GM18873 (cell line): ENCODE data around the gene JDP2.
"Not testable (repeated sequence)": the region's sequence is repeated elsewhere in the genome, so short reads cannot be mapped to it uniquely, and the experiment has no call there.

ENCODE experiments used
- ATAC-seq: cut with Tn5 transposase; IDR thresholded peaks from one replicate; pipeline ENCODE4 v1.9.1; 2021; ENCODE audit warnings: mild to moderate bottlenecking, moderate library complexity, moderate number of reproducible peaks; ENCODE audit not compliant: unreplicated experiment, low FRiP score

JDP2 gene

DNA sequence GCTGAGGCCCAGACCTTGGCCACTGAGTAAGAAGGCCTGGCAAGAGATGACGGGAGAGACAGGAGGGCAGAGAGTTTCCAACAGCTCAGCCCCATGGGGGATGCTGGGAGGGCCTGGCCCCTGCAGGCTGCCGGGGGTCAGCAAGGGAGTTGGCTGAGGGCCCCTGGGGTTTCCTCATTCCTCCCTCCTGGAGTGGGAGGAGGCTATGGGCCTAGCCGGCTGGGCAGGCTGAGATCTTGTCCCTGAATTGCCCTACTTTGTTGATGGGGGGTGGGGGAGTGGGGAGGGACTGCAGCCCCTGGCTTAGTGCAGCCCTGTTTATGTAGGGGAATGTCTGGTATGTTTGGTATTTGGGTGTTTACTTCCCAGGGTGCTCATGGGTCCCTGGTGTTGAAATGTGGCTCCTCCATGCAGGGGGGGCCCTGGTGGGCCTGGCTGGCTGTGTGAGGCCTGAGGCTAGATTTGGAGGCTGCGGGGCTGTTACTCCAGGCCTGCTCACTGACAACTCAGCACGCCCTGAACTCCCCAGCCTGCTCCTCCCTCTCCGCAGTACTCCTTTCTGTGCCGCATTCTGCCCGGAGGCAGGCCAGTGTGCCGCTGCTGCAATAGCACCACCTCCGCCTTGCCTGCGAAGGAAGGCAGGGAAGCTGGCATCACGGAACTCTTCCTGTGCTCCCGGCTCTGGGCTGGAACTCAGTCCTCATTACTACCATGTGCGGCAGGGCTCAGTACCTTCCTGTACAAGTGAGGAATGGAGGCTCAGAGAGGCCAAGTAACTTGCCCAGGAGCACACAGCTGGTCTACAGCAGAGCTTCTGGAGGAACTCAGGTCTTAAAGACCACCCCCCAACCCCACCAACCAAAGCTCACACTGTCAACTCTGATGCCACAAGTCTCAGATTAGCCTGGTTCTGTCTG is 25.3 kb downstream of the JDP2 start:
- ATAC-seq: no peak

DNA sequence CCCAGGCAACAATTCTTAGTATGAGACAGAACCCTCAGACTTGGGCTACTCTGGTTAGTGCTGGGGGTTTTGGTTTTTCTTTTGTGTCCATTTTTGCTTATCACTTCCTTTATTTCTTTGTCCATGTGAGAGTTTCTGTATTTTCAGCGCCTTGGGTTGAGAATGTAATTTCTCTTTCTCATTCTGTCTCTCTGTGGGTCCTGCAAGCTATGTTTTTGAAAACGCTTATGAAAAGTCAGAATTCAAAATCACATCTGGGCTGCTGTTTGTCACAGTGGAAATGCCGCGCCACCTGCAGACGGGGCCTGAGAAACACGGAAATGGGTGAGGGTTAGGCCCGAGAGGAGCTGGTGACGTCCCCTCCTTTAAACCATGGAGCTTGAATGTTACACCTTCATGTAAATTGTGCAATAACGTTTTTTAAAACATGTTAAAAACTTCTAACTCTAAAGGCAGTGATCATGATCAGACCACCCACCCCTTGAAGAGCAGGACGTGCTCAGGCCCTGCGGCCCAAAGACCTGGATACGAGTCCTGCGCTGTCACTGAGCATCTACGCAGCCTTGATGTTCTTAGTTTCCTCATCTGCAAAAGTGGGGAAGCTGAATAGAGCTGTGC is 26.1 kb downstream of the JDP2 start:
- ATAC-seq: no peak

DNA sequence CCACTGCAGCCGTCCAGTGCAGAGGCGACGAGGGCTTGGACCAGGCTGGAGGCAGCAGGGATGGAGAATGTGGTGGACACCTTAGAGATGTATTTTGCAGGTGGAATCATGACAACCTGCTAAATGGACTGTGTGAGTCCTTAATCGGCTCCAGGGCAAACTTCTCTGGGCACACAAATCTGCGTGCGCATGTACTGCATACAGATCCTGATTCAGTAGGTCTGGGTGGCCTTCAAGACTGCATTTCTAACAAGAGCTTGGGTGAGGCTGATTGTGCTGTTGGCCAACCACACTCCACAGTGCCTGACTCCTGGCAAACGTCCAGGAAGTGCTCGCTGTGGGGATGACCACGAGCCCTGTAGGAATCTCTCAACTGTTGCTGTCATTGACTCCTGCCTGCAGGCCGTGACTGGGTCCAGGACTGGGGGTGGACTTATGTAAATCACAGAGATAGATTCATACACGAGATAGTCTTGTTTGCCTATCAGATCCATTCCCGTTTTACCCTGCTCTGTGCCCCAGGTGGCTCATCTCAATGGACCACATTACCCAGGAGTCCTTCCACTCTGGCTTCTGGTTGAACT is 27.2 kb downstream of the JDP2 start:
- no peak for ATAC-seq

DNA sequence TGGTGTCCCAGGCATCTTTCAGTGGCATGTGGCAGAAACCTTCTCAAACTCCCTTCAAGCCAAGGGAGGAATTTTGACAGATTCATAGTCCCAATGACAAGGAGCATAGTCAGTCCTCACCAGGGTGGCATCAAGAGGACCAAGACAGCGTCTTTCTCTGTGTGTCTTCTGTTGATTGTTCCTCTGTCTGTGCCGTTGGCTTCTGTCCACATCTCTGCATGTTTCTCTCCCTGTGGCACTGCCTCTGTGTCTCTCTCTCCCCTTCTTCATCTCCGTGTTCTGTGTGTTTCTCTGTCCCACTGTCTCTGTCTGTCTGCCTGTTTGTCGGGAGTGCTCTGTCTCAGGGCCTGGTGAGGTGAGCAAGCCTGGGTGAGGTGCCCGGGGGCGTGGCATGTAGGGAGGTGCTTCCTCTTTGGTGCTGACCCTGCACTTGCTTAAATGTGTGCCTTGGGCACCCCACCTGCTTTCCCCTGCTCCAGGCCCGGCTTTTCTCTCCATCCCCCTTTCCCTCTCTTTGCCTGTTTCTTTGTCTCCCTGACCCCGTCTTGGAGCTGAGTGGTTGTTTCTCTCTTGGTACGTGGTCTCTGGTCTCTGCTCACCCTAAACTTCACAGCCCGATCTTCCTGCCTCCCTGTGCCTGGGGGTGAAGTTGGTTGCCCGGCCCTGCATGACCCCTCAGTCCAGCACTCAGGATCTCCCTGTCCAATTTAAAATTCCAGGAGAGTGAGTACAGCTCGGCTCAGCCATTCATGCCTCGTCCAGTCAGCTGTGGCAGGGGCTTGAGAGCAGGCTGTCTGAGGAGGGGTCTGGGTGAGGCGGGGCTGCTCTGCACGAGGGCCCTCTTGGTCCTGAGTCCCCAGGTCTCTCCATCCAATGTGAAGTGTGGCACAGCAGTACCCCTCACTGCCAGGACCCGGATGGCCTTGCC is 28.5 kb downstream of the JDP2 start:
- ATAC-seq: no peak

DNA sequence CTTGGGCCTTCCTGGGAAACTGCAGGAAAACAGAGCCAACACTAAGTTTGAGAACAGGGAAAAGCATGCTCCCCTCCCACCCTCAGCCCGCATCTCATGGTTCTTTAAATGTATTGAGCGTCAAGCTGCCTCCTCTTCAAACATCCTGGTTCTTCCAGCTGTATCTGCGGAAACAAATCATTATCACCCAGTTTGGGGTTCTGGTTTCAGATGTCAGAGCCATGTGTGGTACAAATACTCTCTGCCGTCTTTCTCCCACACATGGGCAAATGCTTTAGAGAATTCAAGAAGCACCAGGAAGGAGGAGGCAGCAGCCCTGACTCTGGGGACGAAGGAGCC is 29.1 kb downstream of the JDP2 start:
- ATAC-seq: no peak

DNA sequence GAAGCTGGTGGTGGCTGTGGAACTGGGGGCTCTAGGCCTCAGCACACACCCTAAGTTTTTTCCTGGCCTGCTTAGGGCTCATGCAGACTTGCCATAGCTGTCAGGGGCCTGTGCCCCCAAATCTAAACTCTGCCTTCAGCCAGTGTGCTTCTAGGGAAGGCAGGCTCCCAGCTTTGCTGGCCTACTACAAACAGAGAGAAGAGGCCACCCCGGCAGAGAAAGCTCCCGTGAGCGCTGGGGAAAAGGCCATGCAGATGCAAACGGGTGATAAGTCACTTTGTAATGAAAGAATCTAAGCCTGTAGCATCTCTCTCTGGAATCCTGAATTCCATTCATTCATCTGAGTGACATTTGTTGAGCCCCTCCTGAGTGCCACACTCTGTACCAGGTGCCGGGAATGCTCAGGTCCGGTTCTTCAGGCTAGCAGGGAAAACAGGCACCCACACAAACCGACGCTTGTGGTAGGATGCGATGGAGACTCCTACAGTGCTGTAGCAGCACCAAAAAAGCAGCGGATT is 29.9 kb downstream of the JDP2 start:
- ATAC-seq: no peak

DNA sequence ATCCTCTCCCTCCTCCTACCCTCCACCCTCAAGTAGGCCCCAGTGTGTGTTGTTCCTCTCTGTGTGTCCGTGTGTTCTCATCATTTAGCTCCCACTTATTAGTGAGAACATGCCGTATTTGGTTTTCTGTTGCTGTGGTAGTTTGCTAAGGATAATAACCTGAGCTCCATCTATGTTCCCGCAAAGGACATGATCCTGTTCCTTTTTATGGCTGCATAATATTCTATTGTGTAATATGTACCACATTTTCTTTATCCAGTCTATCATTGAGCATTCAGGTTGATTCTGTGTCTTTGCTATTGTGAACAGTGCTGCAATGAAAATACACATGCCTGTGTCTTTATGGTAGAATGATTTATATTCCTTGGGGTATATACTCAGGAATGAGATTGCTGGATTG is 30.5 kb downstream of the JDP2 start:
- no peak for ATAC-seq

DNA sequence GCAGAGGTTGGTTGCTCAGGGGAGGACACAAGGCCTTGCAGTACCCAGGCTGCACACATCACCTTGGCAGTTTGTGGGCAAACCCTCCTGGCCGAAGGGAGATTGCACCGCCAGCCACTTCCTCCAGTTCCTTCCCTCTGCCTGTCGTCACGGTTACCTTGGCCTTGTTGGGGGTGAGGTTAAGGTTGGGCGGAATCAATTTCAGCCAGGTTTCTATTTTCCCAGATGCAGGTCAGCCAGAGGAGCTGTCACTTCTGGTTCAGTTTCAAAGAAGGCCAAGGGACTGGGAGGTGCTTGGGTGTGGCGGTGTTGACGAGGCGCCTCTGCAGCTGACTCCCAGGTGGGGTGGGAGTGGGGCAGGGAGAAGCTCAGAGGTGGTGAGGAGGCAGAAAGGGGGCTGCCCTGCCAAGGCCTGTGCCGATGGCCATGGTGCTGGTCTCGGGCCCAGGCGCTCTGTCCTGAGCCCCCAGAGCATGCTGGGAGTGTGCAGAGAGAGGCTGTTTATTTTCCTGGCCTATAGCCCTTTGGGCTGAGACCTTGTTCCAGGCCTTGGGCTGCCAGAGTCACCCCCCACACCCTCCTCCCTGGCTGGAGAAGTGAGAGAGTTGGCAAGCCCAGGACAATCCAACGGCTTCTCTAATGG is 31.4 kb downstream of the JDP2 start:
- ATAC-seq: no peak

DNA sequence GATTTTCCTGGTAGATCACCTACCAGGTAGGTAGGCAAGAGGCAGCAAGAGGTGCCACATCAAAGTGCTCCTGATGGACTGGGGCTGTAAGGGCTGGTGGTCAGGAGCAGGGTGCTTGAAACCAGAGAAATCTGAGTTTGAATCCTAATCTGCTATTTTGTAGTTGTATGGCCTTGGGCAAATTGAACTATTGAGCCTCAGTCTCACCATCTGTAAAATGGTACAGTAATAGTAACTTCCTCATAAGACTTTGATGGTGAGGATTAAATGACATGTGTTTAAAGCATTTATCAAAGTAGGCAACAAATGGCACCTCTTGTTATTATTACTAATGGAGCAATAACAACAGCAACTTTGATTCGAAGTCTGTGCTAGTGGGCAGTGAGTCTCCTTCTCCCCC is 32.0 kb downstream of the JDP2 start:
- no peak for ATAC-seq

DNA sequence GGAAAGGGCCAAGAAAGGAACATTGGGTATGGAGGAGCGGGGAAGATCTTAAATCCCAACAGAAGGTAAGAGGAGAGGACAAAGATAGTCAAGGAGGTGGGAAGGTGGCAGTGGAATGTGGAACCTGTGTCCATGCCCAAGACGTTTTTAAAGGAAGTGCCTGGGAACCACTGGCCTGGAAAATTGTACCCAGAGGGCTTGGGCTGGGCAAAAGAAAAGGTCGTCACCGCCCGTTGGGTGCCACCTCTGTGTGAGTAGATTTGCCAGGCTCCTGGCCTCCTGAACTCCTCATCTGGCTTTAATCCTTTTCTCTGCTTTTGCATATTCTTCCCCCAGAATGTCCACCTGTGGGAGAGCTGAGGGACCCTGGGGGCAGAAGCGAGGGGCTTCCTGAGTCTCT is 32.6 kb downstream of the JDP2 start:
- no peak for ATAC-seq

DNA sequence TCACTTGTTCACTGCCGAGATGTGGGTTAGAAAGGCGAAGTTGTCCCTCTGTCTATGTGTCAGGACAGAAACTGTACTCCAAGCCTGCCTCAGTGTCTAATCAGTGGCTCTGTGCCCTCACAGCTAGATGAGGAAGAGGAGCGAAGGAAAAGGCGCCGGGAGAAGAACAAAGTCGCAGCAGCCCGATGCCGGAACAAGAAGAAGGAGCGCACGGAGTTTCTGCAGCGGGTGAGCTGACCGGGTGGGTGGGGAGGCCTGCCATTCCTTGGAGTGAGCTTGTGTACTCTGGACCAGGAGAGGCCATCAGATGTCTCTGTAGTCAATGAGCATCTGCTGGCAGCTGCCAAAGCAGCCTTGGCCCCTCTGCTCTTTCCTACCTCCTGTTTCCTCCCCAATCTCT is 33.5 kb downstream of the JDP2 start:
- no peak for ATAC-seq

DNA sequence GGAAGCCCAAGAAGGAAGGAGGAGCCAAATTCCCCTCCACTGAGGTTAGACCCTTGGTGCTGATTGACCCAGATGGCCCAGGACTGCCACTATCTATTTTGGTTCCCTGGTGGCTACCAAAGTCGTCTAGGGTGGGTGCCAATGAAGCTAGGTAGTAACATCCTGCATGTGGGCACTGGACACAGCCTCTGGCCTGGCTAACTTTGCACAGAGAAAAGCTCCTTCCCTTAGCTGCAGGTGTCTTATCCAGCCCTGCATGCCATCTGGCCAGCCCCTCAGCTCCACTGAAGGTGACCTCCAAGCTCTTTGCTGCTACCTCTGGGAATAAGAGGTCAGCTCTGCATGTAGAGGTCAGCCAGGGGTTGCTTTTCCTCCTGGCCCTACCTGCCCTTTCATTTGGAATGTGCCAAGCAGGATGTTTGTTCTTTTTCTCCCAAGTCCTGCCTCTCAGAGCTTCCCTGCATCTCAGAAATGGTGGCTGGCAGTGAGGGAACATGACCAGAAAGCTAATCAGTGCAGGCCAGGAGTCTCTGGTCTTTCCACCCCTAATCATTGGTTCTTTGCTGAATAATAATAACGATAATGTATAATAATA is 34.0 kb downstream of the JDP2 start:
- ATAC-seq: no peak

DNA sequence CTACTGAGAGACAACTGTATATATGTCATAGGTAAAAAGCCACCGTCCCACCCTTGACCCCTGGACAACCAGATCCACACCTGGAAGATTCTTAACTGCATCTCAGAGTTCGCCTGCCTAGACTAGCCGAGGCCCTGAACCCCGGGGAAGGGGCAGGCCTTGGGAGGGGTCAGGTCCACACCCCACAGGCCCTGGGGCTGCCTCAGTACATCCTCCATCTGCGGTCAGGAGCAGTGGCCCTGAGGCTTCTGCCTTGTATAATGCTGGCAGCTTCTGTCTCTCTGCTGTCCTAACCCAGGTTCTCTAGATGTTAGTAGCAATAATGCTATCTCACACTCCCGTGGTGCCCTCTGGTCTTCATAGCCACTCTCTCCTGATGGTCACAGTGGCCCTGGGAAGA is 36.8 kb downstream of the JDP2 start:
- no peak for ATAC-seq

DNA sequence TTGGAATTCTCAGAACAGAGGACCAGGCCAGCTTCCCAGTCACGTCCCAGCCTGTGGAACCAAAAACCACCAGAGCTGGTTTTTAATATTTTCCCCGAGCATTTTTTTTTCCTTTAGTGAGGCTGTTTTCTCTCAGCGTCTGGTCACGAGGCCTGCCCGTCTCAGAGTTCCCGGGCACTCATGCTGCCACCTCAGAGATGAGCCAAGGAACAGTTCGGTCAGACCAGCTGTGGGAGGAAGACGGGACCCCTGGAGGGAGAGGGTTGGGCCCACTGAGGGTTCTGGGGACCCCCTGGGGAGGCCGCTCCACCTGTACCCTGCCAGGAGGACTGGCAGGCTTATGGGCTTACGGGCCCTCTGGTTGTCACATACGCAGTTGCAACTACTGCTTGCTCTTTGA is 39.9 kb downstream of the JDP2 start:
- no peak for ATAC-seq

DNA sequence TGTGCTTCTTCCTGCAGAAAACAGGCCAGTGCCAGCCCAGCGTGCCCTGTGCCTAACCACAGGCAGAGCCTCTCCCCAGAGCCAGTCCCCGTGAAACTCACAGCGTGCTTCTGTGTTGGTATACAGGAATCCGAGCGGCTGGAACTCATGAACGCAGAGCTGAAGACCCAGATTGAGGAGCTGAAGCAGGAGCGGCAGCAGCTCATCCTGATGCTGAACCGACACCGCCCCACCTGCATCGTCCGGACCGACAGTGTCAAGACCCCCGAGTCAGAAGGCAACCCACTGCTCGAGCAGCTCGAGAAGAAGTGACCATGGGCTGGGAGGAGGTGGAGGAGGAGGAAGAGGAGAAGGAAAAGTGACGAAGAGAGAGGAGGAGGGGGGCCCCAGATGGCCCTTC is 41.3 kb downstream of the JDP2 start:
- ATAC-seq: no peak

DNA sequence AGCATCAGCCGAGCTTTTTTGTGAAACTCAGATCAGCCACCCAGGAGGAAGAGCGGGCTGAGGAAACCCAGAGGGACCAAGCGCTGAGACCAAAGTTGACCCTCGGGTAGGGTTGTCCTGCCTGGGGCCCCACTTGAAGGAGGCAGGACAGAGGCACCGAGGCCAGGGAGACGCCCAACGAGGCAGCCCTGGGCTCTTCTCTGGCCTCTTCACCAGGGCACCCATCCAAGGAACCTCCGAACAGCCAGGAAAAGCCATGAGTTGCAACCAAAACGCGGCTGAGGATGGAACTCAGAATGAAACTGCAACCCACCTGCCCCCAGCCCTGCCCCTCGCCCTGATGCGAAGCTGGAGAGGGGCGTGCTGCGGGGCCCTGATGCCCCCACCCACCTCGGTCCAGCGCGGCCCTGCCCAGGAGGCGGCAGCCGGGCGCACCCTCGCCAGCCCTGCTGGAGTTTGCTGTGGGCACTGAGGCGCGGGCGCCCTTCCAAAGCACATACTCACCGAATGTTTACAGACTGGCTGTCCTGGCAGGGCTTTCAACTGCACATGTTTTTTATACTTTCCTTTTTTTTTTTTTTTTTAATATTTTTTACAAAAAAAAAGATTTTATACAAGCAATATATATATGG is 41.9 kb downstream of the JDP2 start:
- ATAC-seq: no peak

DNA sequence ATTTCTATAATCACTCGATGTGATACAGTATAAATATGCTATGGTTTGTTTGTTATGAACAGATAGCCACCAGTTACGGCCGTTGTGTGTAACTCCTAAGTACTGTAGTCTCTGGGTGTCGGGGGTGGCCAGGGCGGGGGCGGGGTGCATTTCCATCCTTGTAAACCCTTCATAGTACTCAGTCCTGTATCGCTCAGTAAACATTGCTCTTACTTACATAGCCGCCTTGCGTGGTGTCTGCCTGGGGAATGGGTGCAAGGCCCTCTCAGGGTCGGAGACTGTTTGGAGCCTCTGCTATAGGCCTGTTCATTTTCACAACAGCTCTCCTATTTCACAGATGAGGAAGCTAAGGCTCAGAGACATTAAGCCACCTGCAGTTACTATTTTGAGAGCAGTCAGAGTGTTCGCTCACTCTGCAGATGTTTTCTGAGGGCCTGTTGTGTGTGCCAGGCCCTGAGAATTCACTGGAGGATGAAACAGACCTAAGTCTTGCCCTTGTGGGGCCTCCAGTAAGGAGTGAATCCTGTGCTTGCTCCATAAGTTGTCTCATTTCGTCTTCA is 42.5 kb downstream of the JDP2 start:
- ATAC-seq: no peak

DNA sequence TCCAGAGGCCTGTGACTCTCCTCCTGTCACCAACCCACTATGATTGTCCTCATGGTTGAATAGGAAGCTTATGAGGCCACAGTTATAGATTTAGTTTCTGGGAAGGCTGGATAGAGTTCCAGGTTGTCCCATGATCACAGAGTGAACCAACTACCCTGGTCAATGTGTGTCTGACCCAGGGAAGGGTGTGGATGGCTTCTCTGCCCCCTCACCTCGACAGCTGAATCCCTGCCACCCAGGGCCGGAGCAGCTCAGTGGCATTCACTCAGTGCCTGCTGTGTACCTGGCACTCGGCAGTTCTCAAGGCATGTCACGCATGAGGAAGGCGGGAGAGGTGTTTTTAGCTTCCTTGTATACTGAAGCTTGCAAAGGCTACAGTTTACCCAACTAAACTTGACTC is 43.2 kb downstream of the JDP2 start:
- no peak for ATAC-seq

DNA sequence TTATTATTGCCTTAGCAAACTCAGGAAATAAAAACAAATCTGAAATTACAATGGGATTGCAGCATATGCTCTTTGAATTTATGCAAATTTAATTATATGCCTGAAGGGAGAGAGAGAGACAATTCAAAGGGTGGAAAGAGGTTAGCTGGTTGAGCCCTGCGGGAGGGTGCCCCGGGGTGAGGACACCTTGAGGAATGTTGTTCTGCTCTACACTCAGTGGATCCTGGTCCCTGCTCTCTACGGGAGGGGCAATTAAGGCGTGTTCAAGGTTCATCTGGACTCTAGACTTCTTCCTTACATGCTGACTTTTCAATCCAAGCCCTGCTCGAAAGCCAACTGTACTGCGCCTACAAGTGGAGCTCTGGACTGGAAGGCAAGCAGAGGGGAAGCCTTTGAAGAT is 46.3 kb downstream of the JDP2 start:
- not testable (repeated sequence) for ATAC-seq
